DMS53 (cell line): ENCODE data around the gene ULBP1.
"Not testable (repeated sequence)": the region's sequence is repeated elsewhere in the genome, so short reads cannot be mapped to it uniquely, and the experiment has no call there.

Experiments
- DNase-seq: peaks from one replicate; lab custom pipeline; 2025; lab: John Stamatoyannopoulos, UW

The ULBP1 gene

DNA sequence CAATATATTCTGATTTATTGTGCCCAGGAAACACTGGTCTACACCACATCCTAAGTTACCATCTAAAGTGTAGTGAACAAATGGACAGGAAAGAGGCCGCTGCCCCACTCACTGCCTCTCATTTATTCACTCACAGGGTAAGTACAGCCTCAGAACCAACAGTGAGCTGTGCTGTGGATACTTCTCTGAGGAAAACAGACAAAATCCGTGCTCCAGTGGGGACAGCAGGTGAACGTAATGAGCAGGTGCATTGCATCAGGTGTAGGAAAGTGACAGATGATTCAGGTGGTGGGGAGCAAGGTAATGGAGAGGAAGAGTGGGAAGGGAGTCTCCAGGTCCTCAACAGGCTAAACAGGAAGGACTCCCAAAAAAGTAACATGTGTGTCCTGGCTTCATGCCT is 30.3 kb upstream of the ULBP1 start:
- peak; percentile 16 for DNase-seq

DNA sequence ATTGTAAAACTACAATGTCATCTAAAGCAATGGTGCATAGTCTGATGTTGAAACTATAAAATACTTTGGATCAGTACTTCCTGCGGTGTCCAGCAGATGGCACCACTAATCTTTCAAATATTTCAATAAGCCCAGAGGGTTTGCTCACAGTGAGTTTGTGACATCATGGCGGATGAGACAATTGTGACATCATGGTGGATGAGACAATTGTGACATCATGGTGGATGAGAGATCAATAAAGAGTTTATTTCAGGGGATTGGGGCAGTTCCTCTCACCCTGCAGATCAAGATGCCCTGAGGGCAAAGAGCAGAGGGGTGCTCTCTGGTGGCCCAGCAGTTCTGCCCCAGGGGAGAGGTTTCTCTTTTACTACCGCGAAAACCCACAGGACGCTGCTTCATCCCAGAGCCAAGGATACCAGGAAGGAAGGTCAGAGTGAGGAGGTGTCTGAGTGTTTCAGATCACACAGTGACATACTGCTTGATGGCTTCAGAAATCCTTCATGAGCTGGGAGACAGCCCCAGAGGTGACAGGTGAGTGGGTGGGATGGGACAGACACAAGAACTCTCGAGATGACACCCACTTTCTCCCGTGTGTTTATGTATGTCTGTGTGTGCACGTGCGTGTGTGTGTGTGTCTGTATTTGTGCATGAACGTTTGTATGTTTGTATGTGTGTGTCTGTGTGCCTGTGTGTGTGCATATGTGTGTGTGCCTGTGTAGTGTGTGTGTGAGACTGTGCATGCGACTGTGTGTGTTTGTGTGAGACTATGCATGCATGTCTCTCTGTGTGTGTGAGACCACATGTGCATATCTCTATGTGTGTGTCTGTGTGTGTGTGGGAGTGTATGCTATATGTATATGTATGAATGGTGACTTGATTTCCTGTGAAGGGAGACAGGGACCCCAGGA is 29.2 kb upstream of the ULBP1 start:
- peak; percentile 86 for DNase-seq

DNA sequence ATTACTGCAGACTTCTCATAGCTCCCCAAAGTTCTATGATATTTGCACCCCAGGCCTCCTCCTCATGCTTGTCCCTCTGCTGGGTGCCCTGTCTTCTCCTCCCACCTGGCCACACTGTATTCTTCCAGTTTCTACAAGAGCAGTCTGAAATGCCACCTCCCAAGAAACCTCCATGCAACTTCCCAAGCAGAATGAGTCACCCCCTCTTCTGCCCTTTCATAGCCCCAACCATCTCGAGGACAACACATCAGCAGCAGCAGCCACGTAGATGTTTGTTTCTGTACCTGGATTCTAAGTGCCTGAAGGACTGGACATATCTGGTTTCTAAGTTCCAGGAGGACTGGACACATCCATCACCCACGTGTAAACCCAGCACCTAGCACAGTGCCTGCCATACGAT is 28.5 kb upstream of the ULBP1 start:
- DNase-seq = no peak

DNA sequence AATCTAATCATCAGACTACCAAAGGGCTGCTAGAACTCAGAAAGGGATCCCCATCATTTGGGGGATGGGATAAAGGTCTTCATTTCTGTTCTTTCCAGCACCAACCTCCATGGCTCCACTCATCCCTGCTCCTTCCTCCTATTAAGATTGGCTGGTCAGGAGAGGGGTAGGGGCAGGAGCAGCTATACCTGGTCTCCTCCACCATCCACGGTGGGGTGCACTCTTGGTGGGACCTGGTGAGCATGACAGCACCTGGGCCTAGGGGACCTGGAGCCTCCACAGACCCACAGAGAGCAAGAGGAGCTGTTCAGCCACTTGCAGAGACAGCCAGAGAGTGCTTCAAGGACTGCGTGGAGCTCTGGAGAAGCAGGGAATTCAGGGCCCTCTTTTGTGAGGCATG is 28.1 kb upstream of the ULBP1 start:
- no peak for DNase-seq

DNA sequence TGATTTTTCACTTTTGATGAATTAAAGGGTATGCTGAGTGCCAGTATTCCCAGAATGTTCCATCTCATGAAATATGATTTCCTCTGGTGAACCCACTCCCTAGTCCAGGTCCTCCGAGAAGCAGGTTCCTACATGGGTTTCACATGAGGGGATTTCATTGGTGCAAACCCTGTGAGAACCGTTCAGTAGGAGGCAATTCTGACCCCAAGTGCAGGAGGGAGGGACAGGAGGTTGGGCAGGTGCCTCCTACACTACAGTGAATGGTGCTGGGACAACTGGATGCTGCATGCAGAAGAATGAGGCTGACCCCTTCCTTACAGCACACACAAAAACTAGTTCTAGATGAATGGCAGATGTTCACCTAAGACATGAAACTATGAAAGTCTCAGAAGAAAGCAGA is 27.0 kb upstream of the ULBP1 start:
- no peak for DNase-seq

DNA sequence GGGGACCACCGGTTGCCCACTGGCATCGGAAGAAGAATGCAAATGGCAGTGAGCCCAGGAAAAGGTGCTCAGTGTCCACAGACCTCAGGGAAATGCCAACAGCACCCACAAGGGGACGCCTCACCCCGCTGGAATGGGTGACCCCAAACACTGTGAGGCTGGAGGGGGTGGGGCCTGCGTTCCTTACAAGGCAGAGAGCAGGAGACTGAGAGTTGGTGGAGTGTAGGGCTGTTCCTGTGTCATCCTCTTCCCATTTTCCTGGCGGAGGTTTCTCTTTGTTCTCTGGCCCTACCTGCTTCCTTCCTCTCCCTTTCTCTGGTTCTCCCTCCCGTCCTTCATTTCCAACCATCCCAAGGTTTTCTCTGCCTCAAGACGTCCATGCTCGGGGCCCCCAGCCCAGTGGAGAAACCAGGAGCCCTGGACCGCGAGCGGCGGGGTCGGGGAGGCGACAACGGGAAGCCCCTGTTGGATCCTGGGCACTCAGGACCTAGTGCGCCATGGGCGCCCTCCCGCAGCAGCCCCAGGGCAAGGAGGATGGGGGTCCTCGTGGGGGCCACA is 25.7 kb upstream of the ULBP1 start:
- not testable (repeated sequence) for DNase-seq

DNA sequence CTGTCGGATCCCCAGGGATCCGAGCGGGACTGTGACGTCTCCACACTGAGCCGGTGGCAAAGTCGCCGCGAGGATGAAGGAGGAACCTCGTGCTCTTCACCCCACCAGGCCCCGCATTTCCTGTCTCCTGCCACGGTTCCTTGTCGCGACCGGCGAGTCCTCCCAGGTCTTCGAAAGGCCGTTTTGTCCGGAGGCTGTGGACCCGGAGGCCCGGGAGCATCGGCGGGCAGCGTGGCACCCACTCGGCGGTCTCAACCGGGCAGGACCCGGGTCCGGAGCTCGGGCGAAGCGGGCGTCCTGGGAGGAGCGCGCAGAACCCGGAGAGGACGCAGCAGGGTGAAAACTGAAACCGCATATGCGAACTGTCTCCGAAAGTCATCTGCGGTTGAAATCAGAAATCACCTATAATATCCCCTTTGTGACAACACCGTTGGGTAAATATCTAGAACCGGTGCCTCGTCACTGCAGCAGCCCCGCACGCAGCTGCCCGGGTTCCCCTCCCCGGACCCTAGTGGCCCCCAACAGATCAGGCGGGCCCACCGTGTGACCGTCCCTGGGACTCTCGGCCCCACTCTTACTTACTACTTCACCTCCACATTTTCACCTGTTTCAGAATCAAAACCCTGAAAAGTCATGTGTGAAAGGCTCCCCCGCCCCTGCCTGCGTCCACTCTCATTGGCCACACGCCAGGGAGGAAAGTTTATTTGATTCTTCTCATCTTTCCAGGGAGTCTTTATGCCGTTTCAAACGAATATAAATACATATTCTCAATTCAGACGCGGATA is 25.0 kb upstream of the ULBP1 start:
- DNase-seq = peak; percentile 61

DNA sequence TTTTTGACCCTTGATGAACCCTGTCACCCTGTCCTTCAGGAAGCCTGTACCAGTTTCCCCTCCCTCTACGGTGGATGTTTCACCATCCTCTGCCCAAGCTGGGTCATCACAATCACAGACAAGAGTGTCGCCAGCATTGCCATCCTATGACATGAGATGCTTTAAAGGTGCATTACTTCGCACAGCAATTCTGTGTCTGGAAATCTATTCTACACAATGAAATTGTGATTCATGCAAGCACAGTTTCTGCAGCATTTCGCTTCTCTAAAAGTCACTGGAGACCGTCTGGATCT is 24.4 kb upstream of the ULBP1 start:
- DNase-seq = peak; percentile 39

DNA sequence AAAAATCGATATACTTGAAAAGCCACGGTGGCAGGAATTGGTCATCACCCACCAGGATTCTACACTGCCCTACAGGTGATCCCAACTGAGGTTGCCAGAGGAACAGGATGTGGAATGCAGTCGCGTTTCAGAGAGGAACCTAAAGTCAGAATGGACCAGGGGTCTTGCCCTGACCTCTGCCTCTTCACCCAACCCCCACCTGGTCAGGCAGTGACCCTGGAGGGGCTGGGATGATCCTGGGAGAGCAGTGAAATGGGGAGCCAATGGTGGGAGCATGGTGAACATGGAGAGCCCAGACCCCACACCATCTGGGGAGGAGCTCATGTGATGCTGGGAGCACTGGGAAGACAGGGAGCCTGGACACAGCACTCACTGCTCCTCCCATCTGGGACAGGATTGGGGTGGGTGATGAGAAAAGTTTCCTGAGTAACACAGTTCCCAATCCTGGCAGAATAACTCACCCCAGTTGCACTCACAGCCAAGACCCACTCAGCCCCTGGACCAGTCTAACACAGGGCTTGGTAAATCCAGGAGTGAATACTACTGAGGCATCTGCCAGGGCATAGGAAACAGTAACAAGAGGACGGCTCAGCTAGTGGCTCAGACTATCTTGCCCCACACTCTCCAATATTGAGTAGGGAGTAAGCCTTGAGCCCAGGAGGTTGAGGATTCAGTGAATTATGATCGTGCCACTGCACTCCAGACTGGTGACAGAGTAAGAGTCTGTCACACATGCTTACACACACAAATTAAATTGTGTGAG is 23.7 kb upstream of the ULBP1 start:
- no peak for DNase-seq

DNA sequence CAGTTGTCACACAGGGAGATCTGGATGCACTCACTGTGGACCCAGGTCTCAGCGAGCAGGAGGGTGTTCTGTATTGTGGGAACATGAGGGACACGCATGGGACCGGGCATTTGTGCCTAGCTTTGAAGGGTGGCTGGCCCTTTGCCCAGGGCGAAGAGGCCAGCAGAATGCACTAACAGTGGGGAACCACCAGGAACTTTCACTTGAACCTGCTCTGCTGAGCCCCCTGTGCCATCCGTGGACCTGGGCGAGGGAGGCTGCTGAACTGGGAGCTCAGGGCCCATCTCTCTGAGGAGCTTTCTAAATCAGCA is 23.1 kb upstream of the ULBP1 start:
- no peak for DNase-seq

DNA sequence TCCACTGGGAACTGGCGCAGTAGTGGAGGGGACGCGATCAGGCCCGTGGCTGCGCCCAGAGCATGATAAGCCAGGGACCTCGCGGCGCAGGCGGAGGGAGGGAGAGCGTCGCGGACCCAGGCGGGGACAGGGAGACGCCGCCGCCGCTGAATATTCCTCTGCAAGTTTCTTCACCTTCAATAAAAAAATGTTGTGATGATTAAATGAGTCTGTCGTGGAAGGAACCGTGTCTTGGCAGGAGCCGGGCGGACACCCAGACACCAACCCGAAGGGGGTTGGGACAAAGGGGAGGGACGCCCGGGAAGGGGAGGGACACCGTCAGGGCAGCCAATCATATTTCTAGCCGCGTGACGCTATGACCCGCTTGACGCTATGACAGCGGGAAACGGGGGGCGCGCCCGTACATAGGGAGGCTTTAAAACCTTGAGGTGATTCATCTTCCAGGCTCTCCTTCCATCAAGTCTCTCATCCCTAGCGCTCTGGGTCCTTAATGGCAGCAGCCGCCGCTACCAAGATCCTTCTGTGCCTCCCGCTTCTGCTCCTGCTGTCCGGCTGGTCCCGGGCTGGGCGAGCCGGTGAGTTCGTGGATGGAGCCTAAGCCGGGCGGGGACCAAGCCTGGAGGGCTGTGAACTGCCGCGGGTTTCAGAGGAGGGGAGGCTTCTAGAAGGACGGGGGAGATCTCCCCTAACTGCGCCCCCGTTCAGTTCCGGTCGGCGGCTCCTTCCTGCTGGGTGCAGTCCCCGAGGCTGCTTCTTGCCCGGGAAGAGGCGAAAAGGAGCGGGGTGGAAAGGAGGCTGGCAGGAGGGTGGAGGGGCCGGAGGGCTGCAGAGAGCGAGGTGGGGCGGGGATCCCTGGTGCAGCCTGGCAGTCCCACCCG is 21.9 kb upstream of the ULBP1 start, which contains the start of gene ULBP2:
Gene ULBP2 (plus strand): TSS at position 432 of the 878 bp plus-strand sequence. CDS start 59 bp downstream, at position 491.
- peak; percentile 80 for DNase-seq

DNA sequence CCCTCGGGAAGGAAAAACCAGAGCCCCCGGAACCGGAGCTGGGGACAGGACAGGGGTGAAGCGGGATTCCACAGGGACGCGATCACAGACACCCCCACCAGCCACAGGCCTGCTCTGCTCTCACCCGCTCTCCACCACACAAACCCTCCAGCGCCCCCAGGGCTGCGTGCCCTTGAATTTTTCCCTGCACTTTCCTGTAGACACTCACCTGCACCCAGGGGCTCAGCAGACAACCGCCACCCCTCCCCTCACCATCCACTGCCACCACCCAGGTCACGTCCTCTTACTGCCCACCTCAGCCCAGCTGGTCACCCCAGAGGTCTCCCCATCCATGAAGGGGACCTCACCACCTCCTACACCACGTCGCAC is 21.3 kb upstream of the ULBP1 start:
- peak; percentile 30 for DNase-seq

DNA sequence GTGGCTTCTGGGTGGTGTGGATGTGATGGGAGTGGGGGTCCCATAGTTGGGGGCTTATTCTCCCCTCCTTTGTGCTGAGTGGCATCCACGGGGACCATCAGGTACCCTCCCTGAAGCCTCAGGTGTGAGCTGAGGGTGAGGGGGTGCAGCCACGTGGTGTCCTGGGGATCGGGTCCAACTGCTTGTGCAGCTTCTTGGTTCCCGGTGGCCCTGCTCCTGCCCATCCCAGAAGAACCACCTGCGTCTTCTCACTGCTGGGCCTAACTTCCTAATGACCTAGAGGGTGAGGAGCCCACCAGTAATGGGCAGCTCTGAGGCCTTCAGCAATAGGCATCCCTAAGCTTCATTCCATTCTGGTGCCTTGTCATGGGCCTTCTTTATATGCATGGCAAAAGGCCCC is 20.4 kb upstream of the ULBP1 start:
- not testable (repeated sequence) for DNase-seq

DNA sequence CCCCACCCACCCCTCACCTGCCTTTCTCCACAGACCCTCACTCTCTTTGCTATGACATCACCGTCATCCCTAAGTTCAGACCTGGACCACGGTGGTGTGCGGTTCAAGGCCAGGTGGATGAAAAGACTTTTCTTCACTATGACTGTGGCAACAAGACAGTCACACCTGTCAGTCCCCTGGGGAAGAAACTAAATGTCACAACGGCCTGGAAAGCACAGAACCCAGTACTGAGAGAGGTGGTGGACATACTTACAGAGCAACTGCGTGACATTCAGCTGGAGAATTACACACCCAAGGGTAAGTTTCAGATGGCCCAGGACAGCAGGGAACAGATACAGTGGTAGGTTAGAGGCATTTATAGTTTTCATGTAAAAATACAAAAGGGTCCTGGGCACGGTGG is 18.5 kb upstream of the ULBP1 start:
- not testable (repeated sequence) for DNase-seq

DNA sequence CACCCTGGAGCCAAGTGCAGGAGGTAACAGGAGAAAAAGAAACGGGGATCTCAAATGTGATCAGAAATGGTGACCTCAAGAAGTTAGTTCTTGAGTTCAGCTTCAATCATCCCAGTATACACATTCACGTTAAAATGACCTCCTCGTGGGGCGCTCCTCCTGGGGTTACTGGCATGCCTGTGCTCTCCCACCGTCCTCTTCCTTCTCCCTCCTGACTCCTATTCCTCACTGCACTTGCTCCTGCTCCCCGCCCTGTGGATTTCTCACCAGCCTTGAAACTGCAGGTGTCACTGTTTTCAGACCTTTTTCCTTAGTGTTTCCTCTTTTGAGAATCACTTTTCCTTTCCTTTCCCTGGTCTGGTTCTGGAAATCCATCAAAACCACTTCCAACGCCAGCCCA is 17.1 kb upstream of the ULBP1 start:
- not testable (repeated sequence) for DNase-seq

DNA sequence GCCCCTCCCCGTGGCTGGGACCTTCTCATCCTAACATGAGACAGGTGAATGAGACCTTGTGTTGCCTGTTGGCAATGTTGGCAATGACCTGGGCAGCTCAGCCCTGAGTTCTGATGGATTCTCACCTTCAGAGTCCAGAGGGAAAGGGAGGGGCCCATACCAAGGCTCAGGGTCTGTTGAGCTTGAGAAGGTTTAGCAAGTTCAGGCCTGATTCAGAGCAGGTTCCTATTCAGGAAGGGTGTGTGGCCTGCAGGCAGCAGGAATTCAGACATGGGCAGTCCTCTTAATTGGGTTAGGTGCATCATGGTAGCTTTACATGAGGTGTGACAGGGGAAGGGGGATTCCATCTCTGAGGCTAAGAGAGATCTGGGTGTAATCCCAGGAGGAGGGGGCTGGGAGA is 16.2 kb upstream of the ULBP1 start:
- DNase-seq = not testable (repeated sequence)

DNA sequence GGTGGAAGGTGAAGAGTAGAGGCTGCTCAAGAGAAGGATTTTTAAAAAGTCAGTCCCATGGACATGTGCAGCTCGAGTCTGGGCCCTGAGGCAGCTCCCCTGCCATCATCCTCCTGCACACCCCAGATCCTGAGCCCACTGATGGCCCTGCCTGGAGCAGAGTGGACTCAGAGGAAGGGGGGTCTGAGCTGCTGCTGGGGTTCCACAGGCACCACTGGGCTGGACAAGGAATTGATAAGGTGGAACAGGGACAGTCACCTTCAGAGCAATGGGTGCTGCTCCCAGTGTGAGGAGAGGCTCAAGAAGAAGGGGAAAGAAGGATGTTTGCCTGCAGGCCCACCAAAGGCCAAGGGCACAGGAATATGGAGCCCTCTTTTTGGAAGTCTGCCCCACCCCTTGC is 15.7 kb upstream of the ULBP1 start:
- no peak for DNase-seq

DNA sequence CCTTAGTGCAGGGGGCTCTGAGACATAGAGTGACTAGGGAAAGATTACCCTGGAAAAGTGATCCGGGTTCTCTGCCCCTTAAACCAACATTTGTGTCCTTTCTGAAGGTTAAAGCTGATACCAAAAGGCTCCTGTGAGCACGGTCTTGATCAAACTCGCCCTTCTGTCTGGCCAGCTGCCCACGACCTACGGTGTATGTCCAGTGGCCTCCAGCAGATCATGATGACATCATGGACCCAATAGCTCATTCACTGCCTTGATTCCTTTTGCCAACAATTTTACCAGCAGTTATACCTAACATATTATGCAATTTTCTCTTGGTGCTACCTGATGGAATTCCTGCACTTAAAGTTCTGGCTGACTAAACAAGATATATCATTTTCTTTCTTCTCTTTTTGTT is 15.1 kb upstream of the ULBP1 start:
- DNase-seq = no peak

DNA sequence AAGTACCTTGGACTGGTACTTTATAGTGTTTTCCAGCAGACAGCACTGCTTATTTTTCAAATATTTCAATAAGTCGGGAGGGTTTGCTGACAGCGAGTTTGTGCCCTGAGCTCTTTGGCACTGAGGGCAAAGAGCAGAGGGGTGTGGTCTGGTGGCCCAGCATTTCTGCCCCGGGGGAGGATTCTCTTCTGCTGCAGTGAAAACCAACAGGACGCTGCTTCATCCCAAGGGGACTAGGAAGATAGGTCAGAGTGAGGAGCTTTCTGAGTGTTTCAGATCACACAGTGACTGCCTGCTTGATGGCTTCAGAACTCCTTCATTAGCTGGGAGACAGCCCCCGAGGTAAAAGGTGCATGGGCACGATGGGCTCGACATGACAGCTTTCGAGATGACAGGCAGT is 13.3 kb upstream of the ULBP1 start:
- no peak for DNase-seq

DNA sequence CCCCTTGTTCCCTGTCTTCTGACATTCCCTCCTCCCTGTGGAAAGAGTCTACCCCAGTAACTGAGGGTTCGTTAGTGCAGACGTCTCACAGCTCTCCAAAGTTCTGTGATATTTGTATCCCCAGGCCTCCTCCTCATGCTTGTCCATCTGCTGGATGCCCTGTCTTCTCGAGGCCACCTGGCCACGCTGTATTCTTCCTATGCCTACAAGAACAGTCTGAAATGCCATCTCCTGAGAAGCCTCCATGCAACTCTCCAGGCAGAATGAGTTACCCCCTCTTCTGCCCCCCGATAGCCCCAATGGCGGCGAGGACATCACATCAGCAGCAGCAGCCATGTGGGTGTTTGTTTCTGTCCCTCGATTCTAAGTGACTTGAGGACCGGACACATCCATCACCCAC is 12.6 kb upstream of the ULBP1 start:
- DNase-seq = no peak

DNA sequence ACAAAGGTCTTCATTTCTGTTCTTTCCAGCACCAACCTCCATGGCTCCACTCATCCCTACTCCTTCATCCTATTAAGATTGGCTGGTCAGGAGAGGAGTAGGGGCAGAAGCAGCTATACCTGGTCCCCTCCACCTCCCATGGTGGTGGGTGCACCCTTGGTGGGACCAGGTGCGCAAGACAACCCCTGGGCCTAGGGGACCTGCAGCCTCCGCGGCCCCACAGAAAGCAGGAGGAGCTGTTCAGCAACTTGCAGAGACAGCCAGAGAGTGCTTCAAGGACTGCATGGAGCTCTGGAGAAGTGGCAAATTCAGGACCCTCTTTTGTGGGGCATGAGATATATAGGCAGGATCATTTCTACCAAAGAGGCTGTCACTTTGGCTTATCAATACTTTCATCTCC is 12.1 kb upstream of the ULBP1 start:
- DNase-seq = no peak

DNA sequence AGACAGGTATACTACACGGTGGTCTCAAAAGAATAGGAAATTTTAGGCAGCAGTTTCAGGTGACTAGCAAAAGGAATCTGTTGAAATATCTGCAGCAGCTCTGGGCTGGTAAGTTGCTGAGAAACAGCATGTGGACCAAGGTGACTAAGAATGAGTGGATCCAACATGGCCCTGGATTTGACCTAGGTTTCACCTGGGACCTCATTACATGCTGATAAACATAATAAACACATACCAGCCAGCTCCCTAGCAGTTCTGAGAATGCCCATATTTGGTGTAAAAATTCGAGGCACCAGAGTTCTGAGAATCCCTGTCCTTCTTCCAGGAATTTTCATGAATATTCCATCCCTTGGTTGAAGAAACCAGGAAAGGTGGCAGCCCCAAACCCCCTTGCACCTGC is 10.4 kb upstream of the ULBP1 start:
- not testable (repeated sequence) for DNase-seq
